HepG2 (cell line): ENCODE data around the gene NOTCH3. TPM values are rescaled to one million over a fixed set of nuclear protein-coding genes. Genes with fewer than 3 reads are reported as not detected.

ENCODE experiments used
- ATAC-seq: fragments of 200-7000 bp; cut with Tn5 transposase; 3 replicates; pipeline ENCODE4 v1.9.1; 2020; ENCODE audit warnings: mild to moderate bottlenecking, moderate library complexity
- BruUV-seq: library from RNA; stranded (reverse); fragments of 400-500 nt; replicated peaks from 2 replicates; lab custom pipeline; 2021; lab: Mats Ljungman, UMichigan
- CTCF ChIA-PET: fragments of 300-600 bp; formaldehyde crosslinking; extraction: SDS; loops from one replicate; lab custom pipeline; 2021; ENCODE audit warnings: low total read pairs, inconsistent platforms, low intra/inter-chr PET ratio; lab: Yijun Ruan, JAX
- POLR2A ChIA-PET: fragments of 350-600 bp; sonication (Branson Sonifier 250); formaldehyde crosslinking; loops from one replicate; lab custom pipeline; 2020; ENCODE audit warnings: antibody characterized with exemption, inconsistent platforms; lab: Yijun Ruan, JAX
- DNase-seq: peaks from one replicate; pipeline ENCODE4 v3.0.0-alpha.2; 2015; ENCODE audit warnings: low spot score
- FAIRE-seq: peaks from 3 replicates; lab custom pipeline; 2011; peaks lifted over from hg19 to GRCh38; lab: Jason Lieb, UNC
- H2AFZ ChIP-seq: one replicate; pipeline ENCODE4 v1.6.1; 2011; ENCODE audit warnings: low read length, inconsistent platforms
- H3K27ac ChIP-seq: fragments of 300-600 bp; 3 replicates; pipeline ENCODE4 v1.8.0; 2011; ENCODE audit warnings: mixed run types, mild to moderate bottlenecking, mixed read lengths, low read length, inconsistent platforms; ENCODE audit not compliant: insufficient read depth; ENCODE audit errors: extremely low read length
- H3K27me3 ChIP-seq, 2 experiments: fragments of 200-600 bp in 1 of 2; 2 replicates in 1 of 2; 3 replicates in 1 of 2; pipeline versions ENCODE4 v1.6.0 to v1.8.0; 2011; ENCODE audit warnings: low read length in 2 of 2, mild to moderate bottlenecking in 2 of 2, moderate library complexity in 2 of 2, inconsistent platforms in 1 of 2; ENCODE audit not compliant: insufficient read depth in 2 of 2, control insufficient read depth in 1 of 2
- H3K36me3 ChIP-seq, 2 experiments: fragments of 200-600 bp in 1 of 2; replicated peaks in 1 of 2; 2 replicates in 1 of 2; 3 replicates in 1 of 2; pipeline versions ENCODE4 v1.5.1 to v1.8.0; 2011; ENCODE audit warnings: low read length in 2 of 2, inconsistent platforms in 1 of 2; ENCODE audit not compliant: insufficient read depth in 2 of 2, control insufficient read depth in 1 of 2
- H3K4me1 ChIP-seq: 2 replicates; pipeline ENCODE4 v1.5.1; 2012; ENCODE audit warnings: low read length, inconsistent platforms; ENCODE audit not compliant: insufficient read depth
- H3K4me2 ChIP-seq: 2 replicates; pipeline ENCODE4 v1.6.0; 2011; ENCODE audit warnings: low read depth, low read length, inconsistent platforms
- H3K4me3 ChIP-seq, 3 experiments: fragments of 200-600 bp in 1 of 3; sonication (generic), shearing (Covaris generic) in 1 of 3; replicated peaks in 1 of 3; 2 replicates each; pipeline ENCODE4 v1.5.1; 2011 to 2016; ENCODE audit warnings: low read length in 3 of 3, inconsistent platforms in 2 of 3, low read depth in 2 of 3, mild to moderate bottlenecking in 2 of 3, control low read depth in 1 of 3, mixed read lengths in 1 of 3; ENCODE audit not compliant: insufficient read depth in 1 of 3
- H3K79me2 ChIP-seq: one replicate; pipeline ENCODE4 v1.6.1; 2011; ENCODE audit warnings: low read length, inconsistent platforms; ENCODE audit not compliant: insufficient read depth
- H3K9ac ChIP-seq: 2 replicates; pipeline ENCODE4 v1.6.0; 2011; ENCODE audit warnings: mild to moderate bottlenecking, low read depth, low read length, inconsistent platforms; ENCODE audit not compliant: insufficient read depth
- H3K9me3 ChIP-seq: 2 replicates; pipeline ENCODE4 v1.5.1; 2012; ENCODE audit warnings: mild to moderate bottlenecking, low read length
- H4K20me1 ChIP-seq: 2 replicates; pipeline ENCODE4 v1.6.0; 2011; ENCODE audit warnings: inconsistent platforms, mild to moderate bottlenecking, low read length, moderate library complexity; ENCODE audit not compliant: insufficient read depth
- CSRNP2 ChIP-seq: sonication (generic); formaldehyde crosslinking; conservative IDR thresholded peaks from 2 replicates; pipeline ENCODE4 v1.8.0; 2022; ENCODE audit warnings: low read depth, missing genetic modification reagents
- DRAP1 ChIP-seq: IDR thresholded peaks from 2 replicates; pipeline ENCODE4 v1.6.1; 2016; ENCODE audit warnings: missing genetic modification reagents, missing compliant biosample characterization
- FOSL1 ChIP-seq: sonication (generic); formaldehyde crosslinking; IDR thresholded peaks from 2 replicates; pipeline ENCODE4 v1.9.0; 2021; ENCODE audit warnings: missing genetic modification reagents, borderline replicate concordance
- PBX2 ChIP-seq: IDR thresholded peaks from 2 replicates; pipeline ENCODE4 v1.6.1; 2016; ENCODE audit warnings: control low read depth
- REPIN1 ChIP-seq: sonication (generic); formaldehyde crosslinking; IDR thresholded peaks from 2 replicates; pipeline ENCODE4 v1.8.0; 2022; ENCODE audit warnings: missing genetic modification reagents, low read depth, mild to moderate bottlenecking, borderline replicate concordance
- SNAPC5 ChIP-seq: sonication (generic); formaldehyde crosslinking; IDR thresholded peaks from 2 replicates; pipeline ENCODE4 v1.8.1; 2023; ENCODE audit warnings: mild to moderate bottlenecking, missing genetic modification reagents, borderline replicate concordance
- SOX13 ChIP-seq, 3 experiments: fragments of 450-650 bp in 1 of 3; sonication (generic) in 1 of 3; formaldehyde crosslinking in 1 of 3; IDR thresholded peaks in 2 of 3; conservative IDR thresholded peaks in 1 of 3; 2 replicates each; pipeline versions ENCODE4 v1.5.0 to v1.6.1; 2016 to 2020; ENCODE audit warnings: antibody characterized with exemption in 1 of 3, mild to moderate bottlenecking in 1 of 3, missing compliant biosample characterization in 1 of 3, missing genetic modification reagents in 1 of 3, moderate library complexity in 1 of 3
- TCF12 ChIP-seq, 2 experiments: fragments of 450-650 bp in 1 of 2; sonication (generic) in 1 of 2; formaldehyde crosslinking in 1 of 2; IDR thresholded peaks; 2 replicates each; pipeline versions ENCODE4 v1.6.1 to v1.8.0; 2017 to 2022; ENCODE audit warnings: antibody characterized with exemption in 1 of 2, mild to moderate bottlenecking in 1 of 2, missing genetic modification reagents in 1 of 2, moderate library complexity in 1 of 2
- ZBTB49 ChIP-seq: sonication (generic); formaldehyde crosslinking; IDR thresholded peaks from 2 replicates; pipeline ENCODE4 v1.4.0; 2020; ENCODE audit warnings: missing genetic modification reagents, borderline replicate concordance
- ZHX2 ChIP-seq, 2 experiments: sonication (generic) in 1 of 2; formaldehyde crosslinking in 1 of 2; IDR thresholded peaks; 2 replicates each; pipeline versions ENCODE4 v1.6.1 to v1.9.0; 2014 to 2022; ENCODE audit warnings: antibody characterized with exemption in 1 of 2, borderline replicate concordance in 1 of 2, inconsistent platforms in 1 of 2, low read depth in 1 of 2, missing genetic modification reagents in 1 of 2
- WGBS: methylation state at CpG from one replicate; pipeline ENCODE4 v1.1.6; 2017; ENCODE audit warnings: low lambda C conversion rate; 5-methylcytosine and 5-hydroxymethylcytosine counted together
- in situ Hi-C: cut with HindIII; loops from 2 replicates; pipeline ENCODE4 v1.10.0; 2017; ENCODE audit warnings: low pct_unique_long_range_greater_than_20kb; ENCODE audit not compliant: extremely low pct_ligation_motif_present
- intact Hi-C: fragments of 100-400 bp; cut with micrococcal nuclease; formaldehyde crosslinking; loops from one replicate; pipeline ENCODE4 v1.10.0; 2022; ENCODE audit not compliant: unreplicated experiment
- polyA plus RNA-seq, 8 experiments: library from polyadenylated mRNA; depleted of rRNA in 3 of 8; stranded (reverse) in 7 of 8; unstranded in 1 of 8; fragments of >200 nt; fragmentation: Illumina TruSeq in 4 of 8; extraction: Trizol in 4 of 8; gene quantifications; 2 replicates each; pipeline versions ENCODE4 v1.2.1 to v1.2.3, GENCODE V29; 2011 to 2016; ENCODE audit warnings: low read depth in 4 of 8, missing spikeins in 1 of 8, mixed read lengths in 1 of 8; ENCODE audit not compliant: insufficient read depth in 1 of 8
- total RNA-seq, 5 experiments: library from RNA; depleted of rRNA; stranded (reverse); fragments of >200 nt; fragmentation: Illumina TruSeq; extraction: Trizol; gene quantifications; 2 replicates each; pipeline ENCODE4 v1.2.3, GENCODE V29; 2016; ENCODE audit warnings: low read depth in 1 of 5

Gene NOTCH3
- total and polyA plus RNA-seq, 2 of the 13 experiments (the other 11 are each of a cell fraction or from before 2014, with no cell fraction given), result 0.09 to 0.28 TPM

- H3K36me3 ChIP-seq, result no peaks in the 10 kb centered on the region
- no peaks in the 10 kb centered on the region for H3K9me3 ChIP-seq
- in situ Hi-C loops, result no loop called here
- DNase-seq (no peak), FAIRE-seq (no peak), ATAC-seq (no peak)
- BruUV-seq, result no TSS peak
- intact Hi-C loops, result no loop called here
- H3K4me2 ChIP-seq, result no peak overlapping the region
- no peak overlapping the region for H3K27ac ChIP-seq
- no peaks in the 10 kb centered on the region for H3K79me2 ChIP-seq
- no peak overlapping the region for H3K9ac ChIP-seq
- ChIA-PET CTCF (no interaction called here), POLR2A (interaction anchor here (1.4 kb wide), 1 partner anchor 11 kb away, joined by 3 read pairs; no protein-coding TSS in a partner anchor)
- 100% methylated on average over 1 of the region's 7 CpGs for WGBS
- H2AFZ ChIP-seq, result no peak overlapping the region
- peaks cover 0 to 7% of the 10 kb centered on the region in 2 experiments; a peak in 1 of 5 replicates for H3K27me3 ChIP-seq
- no peaks in the 10 kb centered on the region for H4K20me1 ChIP-seq
- peaks cover 6% of the 10 kb centered on the region for H3K4me1 ChIP-seq
- no peak overlapping the region for H3K4me3 ChIP-seq
- TF ChIP-seq CSRNP2 (CRISPR knock-in tag) (no peak), REPIN1 (no peak), TCF12 (IDR thresholded peaks at IDR 0.05) (no peak), TCF12 (CRISPR knock-in tag; IDR thresholded peaks at IDR 0.05) (no peak), DRAP1 (CRISPR knock-in tag) (no peak), SNAPC5 (CRISPR knock-in tag) (no peak), FOSL1 (CRISPR knock-in tag) (no peak), ZHX2 (IDR thresholded peaks at IDR 0.05; ENCODE audit: low read depth) (no peak), ZHX2 (CRISPR knock-in tag; IDR thresholded peaks at IDR 0.05; ENCODE audit: borderline replicate concordance) (no peak), ZBTB49 (CRISPR knock-in tag) (no peak), PBX2 (CRISPR knock-in tag) (no peak), SOX13 (IDR thresholded peaks at IDR 0.05) (no peak), SOX13 (CRISPR knock-in tag; conservative IDR thresholded peaks at IDR 0.05 in 1 of 2, IDR thresholded peaks at IDR 0.05 in 1 of 2) (no peak)
These were observed 26.5 kb upstream of the NOTCH3 start for GRCh38 chr19:15227261-15227660.
